SKM-1 (cell line): ENCODE data around the gene NT5DC1.

ENCODE experiments used
- DNase-seq: peaks from one replicate; lab custom pipeline; 2025; ENCODE audit not compliant: unreplicated experiment; lab: John Stamatoyannopoulos, UW

The NT5DC1 gene

GRCh38 chr6:116189472-116189871 is 88.8 kb downstream of the NT5DC1 start:
- DNase-seq = no peak

- DNase-seq = no peak
Measured at GRCh38 chr6:116190550-116190949, 89.9 kb downstream of the NT5DC1 start.

GRCh38 chr6:116191881-116192280 is 91.2 kb downstream of the NT5DC1 start:
- DNase-seq = no peak

GRCh38 chr6:116192786-116193185 is 92.1 kb downstream of the NT5DC1 start:
- DNase-seq = no peak

- DNase-seq = no peak
Measured at GRCh38 chr6:116196841-116197240, 96.2 kb downstream of the NT5DC1 start.

GRCh38 chr6:116200619-116201249 is 100.1 kb downstream of the NT5DC1 start:
- DNase-seq = no peak

GRCh38 chr6:116201538-116201937 is 100.9 kb downstream of the NT5DC1 start:
- no peak for DNase-seq

GRCh38 chr6:116205281-116205680 is 104.6 kb downstream of the NT5DC1 start:
- DNase-seq = no peak

GRCh38 chr6:116206231-116206903 is 105.7 kb downstream of the NT5DC1 start:
- DNase-seq = no peak

- DNase-seq = no peak
Measured at GRCh38 chr6:116208056-116208785, 107.6 kb downstream of the NT5DC1 start.

- no peak for DNase-seq
Measured at GRCh38 chr6:116210316-116210715, 109.7 kb downstream of the NT5DC1 start.

- DNase-seq = no peak
Measured at GRCh38 chr6:116210750-116211425, 110.2 kb downstream of the NT5DC1 start.

GRCh38 chr6:116214681-116215080 is 114.0 kb downstream of the NT5DC1 start:
- DNase-seq = no peak

- no peak for DNase-seq
Measured at GRCh38 chr6:116215414-116215813, 114.8 kb downstream of the NT5DC1 start.

GRCh38 chr6:116217069-116217468 is 116.4 kb downstream of the NT5DC1 start:
- DNase-seq = peak; percentile 52

- DNase-seq = no peak
Measured at GRCh38 chr6:116218172-116218633, 117.5 kb downstream of the NT5DC1 start.

- no peak for DNase-seq
Measured at GRCh38 chr6:116218866-116219265, 118.2 kb downstream of the NT5DC1 start.

GRCh38 chr6:116221067-116221466 is 120.4 kb downstream of the NT5DC1 start:
- DNase-seq = no peak

- no peak for DNase-seq
Measured at GRCh38 chr6:116221911-116222310, 121.3 kb downstream of the NT5DC1 start.

- DNase-seq = no peak
Measured at GRCh38 chr6:116223355-116223754, 122.7 kb downstream of the NT5DC1 start.

GRCh38 chr6:116229287-116229913 is 128.7 kb downstream of the NT5DC1 start:
- DNase-seq = no peak
